ENCODE results near the gene SOWAHA.

- TF ChIP-seq, protein P1, sequence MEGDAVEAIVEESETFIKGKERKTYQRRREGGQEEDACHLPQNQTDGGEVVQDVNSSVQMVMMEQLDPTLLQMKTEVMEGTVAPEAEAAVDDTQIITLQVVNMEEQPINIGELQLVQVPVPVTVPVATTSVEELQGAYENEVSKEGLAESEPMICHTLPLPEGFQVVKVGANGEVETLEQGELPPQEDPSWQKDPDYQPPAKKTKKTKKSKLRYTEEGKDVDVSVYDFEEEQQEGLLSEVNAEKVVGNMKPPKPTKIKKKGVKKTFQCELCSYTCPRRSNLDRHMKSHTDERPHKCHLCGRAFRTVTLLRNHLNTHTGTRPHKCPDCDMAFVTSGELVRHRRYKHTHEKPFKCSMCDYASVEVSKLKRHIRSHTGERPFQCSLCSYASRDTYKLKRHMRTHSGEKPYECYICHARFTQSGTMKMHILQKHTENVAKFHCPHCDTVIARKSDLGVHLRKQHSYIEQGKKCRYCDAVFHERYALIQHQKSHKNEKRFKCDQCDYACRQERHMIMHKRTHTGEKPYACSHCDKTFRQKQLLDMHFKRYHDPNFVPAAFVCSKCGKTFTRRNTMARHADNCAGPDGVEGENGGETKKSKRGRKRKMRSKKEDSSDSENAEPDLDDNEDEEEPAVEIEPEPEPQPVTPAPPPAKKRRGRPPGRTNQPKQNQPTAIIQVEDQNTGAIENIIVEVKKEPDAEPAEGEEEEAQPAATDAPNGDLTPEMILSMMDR (IDR thresholded peaks at IDR 0.05; ENCODE audit: extremely low read depth in 1 of 2, insufficient read depth in 1 of 2, low read depth in 1 of 2, low read length in 2 of 2), result no peak
- no peak for TF ChIP-seq MYC (IDR thresholded peaks at IDR 0.05; ENCODE audit: low read depth, low read length)
- no peak for TF ChIP-seq POLR2A (IDR thresholded peaks at IDR 0.05; ENCODE audit: low read depth, low read length)
Observed at GRCh38 chr5:132765311-132766019, 47.6 kb upstream of the SOWAHA start.

Data from endothelial cell of umbilical vein (primary cell).